HepG2 (cell line): Measurements from ENCODE around the gene KCNMB4. TPM values are rescaled to one million over a fixed set of nuclear protein-coding genes. Genes with fewer than 3 reads are reported as not detected.

Experiments
- ATAC-seq: fragments of 200-7000 bp; cut with Tn5 transposase; 3 replicates; pipeline ENCODE4 v1.9.1; 2020; ENCODE audit warnings: mild to moderate bottlenecking, moderate library complexity
- BruUV-seq: library from RNA; stranded (reverse); fragments of 400-500 nt; replicated peaks from 2 replicates; lab custom pipeline; 2021; lab: Mats Ljungman, UMichigan
- CTCF ChIA-PET: fragments of 300-600 bp; formaldehyde crosslinking; extraction: SDS; loops from one replicate; lab custom pipeline; 2021; ENCODE audit warnings: low total read pairs, inconsistent platforms, low intra/inter-chr PET ratio; lab: Yijun Ruan, JAX
- POLR2A ChIA-PET: fragments of 350-600 bp; sonication (Branson Sonifier 250); formaldehyde crosslinking; loops from one replicate; lab custom pipeline; 2020; ENCODE audit warnings: antibody characterized with exemption, inconsistent platforms; lab: Yijun Ruan, JAX
- DNase-seq: peaks from one replicate; pipeline ENCODE4 v3.0.0-alpha.2; 2015; ENCODE audit warnings: low spot score
- FAIRE-seq: peaks from 3 replicates; lab custom pipeline; 2011; peaks lifted over from hg19 to GRCh38; lab: Jason Lieb, UNC
- H2AFZ ChIP-seq: one replicate; pipeline ENCODE4 v1.6.1; 2011; ENCODE audit warnings: low read length, inconsistent platforms
- H3K27ac ChIP-seq: fragments of 300-600 bp; 3 replicates; pipeline ENCODE4 v1.8.0; 2011; ENCODE audit warnings: mixed run types, mild to moderate bottlenecking, mixed read lengths, low read length, inconsistent platforms; ENCODE audit not compliant: insufficient read depth; ENCODE audit errors: extremely low read length
- H3K27me3 ChIP-seq, 2 experiments: fragments of 200-600 bp in 1 of 2; 2 replicates in 1 of 2; 3 replicates in 1 of 2; pipeline versions ENCODE4 v1.6.0 to v1.8.0; 2011; ENCODE audit warnings: low read length in 2 of 2, mild to moderate bottlenecking in 2 of 2, moderate library complexity in 2 of 2, inconsistent platforms in 1 of 2; ENCODE audit not compliant: insufficient read depth in 2 of 2, control insufficient read depth in 1 of 2
- H3K36me3 ChIP-seq, 2 experiments: fragments of 200-600 bp in 1 of 2; replicated peaks in 1 of 2; 2 replicates in 1 of 2; 3 replicates in 1 of 2; pipeline versions ENCODE4 v1.5.1 to v1.8.0; 2011; ENCODE audit warnings: low read length in 2 of 2, inconsistent platforms in 1 of 2; ENCODE audit not compliant: insufficient read depth in 2 of 2, control insufficient read depth in 1 of 2
- H3K4me1 ChIP-seq: 2 replicates; pipeline ENCODE4 v1.5.1; 2012; ENCODE audit warnings: low read length, inconsistent platforms; ENCODE audit not compliant: insufficient read depth
- H3K4me2 ChIP-seq: 2 replicates; pipeline ENCODE4 v1.6.0; 2011; ENCODE audit warnings: low read depth, low read length, inconsistent platforms
- H3K4me3 ChIP-seq, 3 experiments: fragments of 200-600 bp in 1 of 3; sonication (generic), shearing (Covaris generic) in 1 of 3; replicated peaks in 1 of 3; 2 replicates each; pipeline ENCODE4 v1.5.1; 2011 to 2016; ENCODE audit warnings: low read length in 3 of 3, inconsistent platforms in 2 of 3, low read depth in 2 of 3, mild to moderate bottlenecking in 2 of 3, control low read depth in 1 of 3, mixed read lengths in 1 of 3; ENCODE audit not compliant: insufficient read depth in 1 of 3
- H3K79me2 ChIP-seq: one replicate; pipeline ENCODE4 v1.6.1; 2011; ENCODE audit warnings: low read length, inconsistent platforms; ENCODE audit not compliant: insufficient read depth
- H3K9ac ChIP-seq: 2 replicates; pipeline ENCODE4 v1.6.0; 2011; ENCODE audit warnings: mild to moderate bottlenecking, low read depth, low read length, inconsistent platforms; ENCODE audit not compliant: insufficient read depth
- H3K9me3 ChIP-seq: 2 replicates; pipeline ENCODE4 v1.5.1; 2012; ENCODE audit warnings: mild to moderate bottlenecking, low read length
- H4K20me1 ChIP-seq: 2 replicates; pipeline ENCODE4 v1.6.0; 2011; ENCODE audit warnings: inconsistent platforms, mild to moderate bottlenecking, low read length, moderate library complexity; ENCODE audit not compliant: insufficient read depth
- CEBPB ChIP-seq: IDR thresholded peaks from 2 replicates; pipeline ENCODE4 v1.6.1; 2011; ENCODE audit warnings: low read depth, low read length, improper control_type of control experiment, borderline replicate concordance
- NR3C1 ChIP-seq: sonication (generic); formaldehyde crosslinking; IDR thresholded peaks from 2 replicates; pipeline ENCODE4 v1.4.0; 2020; ENCODE audit warnings: missing genetic modification reagents
- PAX8 ChIP-seq: sonication (generic); formaldehyde crosslinking; IDR thresholded peaks from 2 replicates; pipeline ENCODE4 v1.8.0; 2022; ENCODE audit warnings: mild to moderate bottlenecking, missing genetic modification reagents, borderline replicate concordance
- RFX1 ChIP-seq: fragments of 450-650 bp; IDR thresholded peaks from 2 replicates; pipeline ENCODE4 v1.6.1; 2017
- TCF12 ChIP-seq, 2 experiments: fragments of 450-650 bp in 1 of 2; sonication (generic) in 1 of 2; formaldehyde crosslinking in 1 of 2; IDR thresholded peaks; 2 replicates each; pipeline versions ENCODE4 v1.6.1 to v1.8.0; 2017 to 2022; ENCODE audit warnings: antibody characterized with exemption in 1 of 2, mild to moderate bottlenecking in 1 of 2, missing genetic modification reagents in 1 of 2, moderate library complexity in 1 of 2
- ZNF354B ChIP-seq: sonication (generic); formaldehyde crosslinking; IDR thresholded peaks from 2 replicates; pipeline ENCODE4 v1.8.0; 2022; ENCODE audit warnings: mild to moderate bottlenecking, missing genetic modification reagents
- ZNF44 ChIP-seq: sonication (generic); formaldehyde crosslinking; IDR thresholded peaks from 2 replicates; pipeline ENCODE4 v1.5.1; 2020; ENCODE audit warnings: mild to moderate bottlenecking, missing genetic modification reagents
- ZNF607 ChIP-seq: sonication (generic); formaldehyde crosslinking; IDR thresholded peaks from 2 replicates; pipeline ENCODE4 v1.5.1; 2020; ENCODE audit warnings: missing genetic modification reagents, mild to moderate bottlenecking, borderline replicate concordance
- ZNF883 ChIP-seq: sonication (generic); formaldehyde crosslinking; IDR thresholded peaks from 2 replicates; pipeline ENCODE4 v1.5.1; 2020; ENCODE audit warnings: mild to moderate bottlenecking, missing genetic modification reagents; ENCODE audit errors: not compliant biosample characterization
- WGBS: methylation state at CpG from one replicate; pipeline ENCODE4 v1.1.6; 2017; ENCODE audit warnings: low lambda C conversion rate; 5-methylcytosine and 5-hydroxymethylcytosine counted together
- in situ Hi-C: cut with HindIII; loops from 2 replicates; pipeline ENCODE4 v1.10.0; 2017; ENCODE audit warnings: low pct_unique_long_range_greater_than_20kb; ENCODE audit not compliant: extremely low pct_ligation_motif_present
- intact Hi-C: fragments of 100-400 bp; cut with micrococcal nuclease; formaldehyde crosslinking; loops from one replicate; pipeline ENCODE4 v1.10.0; 2022; ENCODE audit not compliant: unreplicated experiment
- polyA plus RNA-seq, 8 experiments: library from polyadenylated mRNA; depleted of rRNA in 3 of 8; stranded (reverse) in 7 of 8; unstranded in 1 of 8; fragments of >200 nt; fragmentation: Illumina TruSeq in 4 of 8; extraction: Trizol in 4 of 8; gene quantifications; 2 replicates each; pipeline versions ENCODE4 v1.2.1 to v1.2.3, GENCODE V29; 2011 to 2016; ENCODE audit warnings: low read depth in 4 of 8, missing spikeins in 1 of 8, mixed read lengths in 1 of 8; ENCODE audit not compliant: insufficient read depth in 1 of 8
- total RNA-seq, 5 experiments: library from RNA; depleted of rRNA; stranded (reverse); fragments of >200 nt; fragmentation: Illumina TruSeq; extraction: Trizol; gene quantifications; 2 replicates each; pipeline ENCODE4 v1.2.3, GENCODE V29; 2016; ENCODE audit warnings: low read depth in 1 of 5
- TF ChIP-seq, protein P1 (sequence below): sonication (generic); formaldehyde crosslinking; IDR thresholded peaks from 2 replicates; pipeline ENCODE4 v1.9.0; 2022; ENCODE audit warnings: missing genetic modification reagents, mild to moderate bottlenecking, borderline replicate concordance
- TF ChIP-seq, protein P2 (sequence below): sonication (generic); formaldehyde crosslinking; IDR thresholded peaks from 2 replicates; pipeline ENCODE4 v1.8.0; 2022; ENCODE audit warnings: missing genetic modification reagents, low read depth, mild to moderate bottlenecking, borderline replicate concordance

KCNMB4 gene
- total and polyA plus RNA-seq, 2 of the 13 experiments (the other 11 are each of a cell fraction or from before 2014, with no cell fraction given): 0.67 to 0.84 TPM

DNA sequence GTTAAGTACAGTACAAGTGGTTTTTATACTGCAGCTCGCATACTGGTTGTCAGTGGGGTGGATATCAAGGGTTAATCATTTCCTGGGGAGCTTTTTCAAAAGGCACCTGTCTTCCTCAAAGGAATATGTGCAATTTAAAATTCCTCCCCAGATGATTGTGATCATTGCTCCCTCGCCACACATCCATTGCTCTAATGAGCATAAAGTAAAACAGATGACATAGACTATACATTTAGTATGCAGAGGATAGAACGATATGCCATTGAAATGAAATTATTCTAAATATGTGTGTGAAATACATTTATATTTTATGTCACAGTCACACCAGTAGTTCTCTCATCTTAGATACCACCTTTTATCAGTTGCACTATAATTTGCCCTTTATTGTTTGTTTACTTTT lies 36.4 kb upstream of the KCNMB4 start:
- ChIA-PET POLR2A (no interaction called here), CTCF (no interaction called here)
- in situ Hi-C loops (no loop called here), intact Hi-C loops (loop anchor here (10.0 kb wide), 1 partner anchor 85 kb away; the partner anchor contains the start of gene CNOT2)
- BruUV-seq: no TSS peak
- no peaks in the 10 kb centered on the region for H3K9me3 ChIP-seq
- no peak for FAIRE-seq
- no peak overlapping the region for H2AFZ ChIP-seq
- H3K27me3 ChIP-seq: no peaks in the 10 kb centered on the region; a peak in 1 of 5 replicates
- no peak overlapping the region for H3K9ac ChIP-seq
- TF ChIP-seq TCF12 (IDR thresholded peaks at IDR 0.05) (no peak), TCF12 (CRISPR knock-in tag; IDR thresholded peaks at IDR 0.05) (no peak), NR3C1 (CRISPR knock-in tag) (no peak), CEBPB (no peak), ZNF607 (no peak), RFX1 (no peak), PAX8 (CRISPR knock-in tag) (no peak), ZNF44 (no peak), ZNF883 (CRISPR knock-in tag) (no peak), ZNF354B (CRISPR knock-in tag) (no peak)
- TF ChIP-seq, protein P1, sequence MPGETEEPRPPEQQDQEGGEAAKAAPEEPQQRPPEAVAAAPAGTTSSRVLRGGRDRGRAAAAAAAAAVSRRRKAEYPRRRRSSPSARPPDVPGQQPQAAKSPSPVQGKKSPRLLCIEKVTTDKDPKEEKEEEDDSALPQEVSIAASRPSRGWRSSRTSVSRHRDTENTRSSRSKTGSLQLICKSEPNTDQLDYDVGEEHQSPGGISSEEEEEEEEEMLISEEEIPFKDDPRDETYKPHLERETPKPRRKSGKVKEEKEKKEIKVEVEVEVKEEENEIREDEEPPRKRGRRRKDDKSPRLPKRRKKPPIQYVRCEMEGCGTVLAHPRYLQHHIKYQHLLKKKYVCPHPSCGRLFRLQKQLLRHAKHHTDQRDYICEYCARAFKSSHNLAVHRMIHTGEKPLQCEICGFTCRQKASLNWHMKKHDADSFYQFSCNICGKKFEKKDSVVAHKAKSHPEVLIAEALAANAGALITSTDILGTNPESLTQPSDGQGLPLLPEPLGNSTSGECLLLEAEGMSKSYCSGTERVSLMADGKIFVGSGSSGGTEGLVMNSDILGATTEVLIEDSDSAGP (CRISPR knock-in tag): no peak
- TF ChIP-seq, protein P2, sequence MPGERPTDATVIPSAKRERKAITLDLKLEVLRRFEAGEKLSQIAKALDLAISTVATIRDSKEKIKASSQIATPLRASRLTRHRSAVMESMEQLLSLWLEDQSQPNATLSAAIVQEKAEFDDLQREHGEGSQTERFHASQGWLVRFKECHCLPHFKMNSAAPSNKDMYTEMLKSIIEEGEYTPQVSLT (CRISPR knock-in tag): no peak
- WGBS: 79% methylated on average over 3 of the region's 3 CpGs
- no peak for DNase-seq
- H3K27ac ChIP-seq: no peak overlapping the region
- no peaks in the 10 kb centered on the region for H3K79me2 ChIP-seq
- no peaks in the 10 kb centered on the region for H3K4me1 ChIP-seq
- no peak for ATAC-seq
- no peaks in the 10 kb centered on the region for H4K20me1 ChIP-seq
- H3K4me2 ChIP-seq: no peak overlapping the region
- no peak overlapping the region for H3K4me3 ChIP-seq
- H3K36me3 ChIP-seq: peaks cover 0 to 9% of the 10 kb centered on the region in 2 experiments; a peak in 3 of 5 replicates
